ENCODE results near the gene RILP. TPM values are rescaled to one million over a fixed set of nuclear protein-coding genes. Genes with fewer than 3 reads are reported as not detected.

Gene RILP
- total and polyA plus RNA-seq, 10 of the 15 experiments (the other 5 are each of a cell fraction or from before 2014, with no cell fraction given) = 0.60 to 6.1 (median 3.3) TPM; not detected in 1

- TF ChIP-seq E4F1 (IDR thresholded peaks at IDR 0.05; ENCODE audit: borderline replicate concordance, partially characterized antibody) (no peak), ATF2 (IDR thresholded peaks at IDR 0.05; ENCODE audit: low read length) (no peak)
Observed at GRCh38 chr17:1629504-1630310, 20.0 kb downstream of the RILP start (continued).

GRCh38 chr17:1628856-1629503, 20.7 kb downstream of the RILP start:
- Histone ChIP-seq H3K79me2 (ENCODE audit: control insufficient read depth, insufficient read depth, low read length) (peaks cover 6% of the 10 kb centered on the region), H4K20me1 (ENCODE audit: control insufficient read depth, insufficient read depth) (no peaks in the 10 kb centered on the region), H3K4me2 (ENCODE audit: control insufficient read depth, insufficient read depth) (peak overlapping the region; percentile 100), H3K4me3 (peak overlapping the region; percentile 88), H2AFZ (ENCODE audit: control insufficient read depth, low read depth, low read length) (peak overlapping the region; percentile 79), H3K4me1 (ENCODE audit: control insufficient read depth, insufficient read depth, low read length) (peaks cover 42% of the 10 kb centered on the region), H3K9ac (ENCODE audit: control insufficient read depth, insufficient read depth, low read length) (peak overlapping the region; percentile 66), H3K27me3 (replicated peaks in 1 of 2; ENCODE audit: control insufficient read depth in 2 of 2, insufficient read depth in 2 of 2, low read length in 1 of 2) (no peaks in the 10 kb centered on the region), H3K9me3 (replicated peaks; ENCODE audit: control insufficient read depth, insufficient read depth, low read length) (no peaks in the 10 kb centered on the region), H3K36me3 (ENCODE audit: control insufficient read depth in 2 of 2, insufficient read depth in 2 of 2, low read length in 1 of 2) (no peaks in the 10 kb centered on the region), H3K27ac (ENCODE audit: control insufficient read depth, insufficient read depth) (peak overlapping the region; percentile 87)
- WGBS (ENCODE audit: insufficient coverage, insufficient replicate concordance, low lambda C conversion rate, missing lambda C conversion rate) = under 1% methylated on average over 18 of the region's 77 CpGs
- ChIA-PET POLR2A (interaction anchor here (0.9 to 6.0 kb wide), 8 partner anchors 13 to 267 kb away, joined by 3 to 56 read pairs (median 6); no protein-coding TSS in a partner anchor), CTCF (interaction anchor here (0.6 to 9.9 kb wide), 24 partner anchors 15 to 549 kb away, joined by 3 to 380 read pairs (median 8); partner anchors contain the start of genes INPP5K and RILP), SMC1A (ENCODE audit: uncharacterized antibody, unreplicated experiment) (interaction anchor here (0.6 to 5.4 kb wide), 12 partner anchors 22 to 268 kb away, joined by 3 to 107 read pairs (median 5); partner anchors contain the start of gene INPP5K), RAD21 (ENCODE audit: unreplicated experiment) (interaction anchor here (1.0 to 10.0 kb wide), 15 partner anchors 10 to 296 kb away, joined by 3 to 317 read pairs (median 6); partner anchors contain the start of genes INPP5K, PITPNA and RILP)
- ATAC-seq (peak; percentile 84), DNase-seq (ENCODE audit: low read depth, low spot score) (no peak), FAIRE-seq (peak; percentile 18)
- intact Hi-C loops (cut with micrococcal nuclease; ENCODE audit: unreplicated experiment) (loop anchor here (1.0 to 5.0 kb wide), 2 partner anchors 37 to 55 kb away; no protein-coding TSS in a partner anchor), in situ Hi-C loops (cut with MboI) (loop anchor here (10.0 kb wide), 1 partner anchor 54 kb away; no protein-coding TSS in a partner anchor)
- no TSS peak for BruUV-seq (replicated peaks)
- TF ChIP-seq CTCF (IDR thresholded peaks at IDR 0.05 in 2 of 3, conservative IDR thresholded peaks at IDR 0.05 in 1 of 3; ENCODE audit: control insufficient read depth in 2 of 3, extremely low read depth in 1 of 3, insufficient read depth in 1 of 3, low read depth in 3 of 3, low read length in 3 of 3) = peak in 2 of 3 experiments; percentile 30 to 51; a peak in 4 of 6 replicates
- 0 out of 2 replicates have a peak, but pooled peaks have one; percentile 50 for TF ChIP-seq TAF1 (IDR thresholded peaks at IDR 0.05; ENCODE audit: borderline replicate concordance, low read depth, low read length)
- peak; percentile 47 for TF ChIP-seq LARP7 (IDR thresholded peaks at IDR 0.05)
- peak; percentile 15; the same call in 1 of the 2 replicates for TF ChIP-seq RB1 (IDR thresholded peaks at IDR 0.05; ENCODE audit: borderline replicate concordance)
- TF ChIP-seq RELB (IDR thresholded peaks at IDR 0.05; ENCODE audit: low read depth) = no peak
- peak; percentile 72; the same call in 1 of the 2 replicates for TF ChIP-seq NFYB (IDR thresholded peaks at IDR 0.05; ENCODE audit: insufficient read depth, low read depth, low read length)
- peak; percentile 63 for TF ChIP-seq SMARCA5 (IDR thresholded peaks at IDR 0.05)
- peak; percentile 43 for TF ChIP-seq BACH1 (IDR thresholded peaks at IDR 0.05; ENCODE audit: borderline replicate concordance)
- TF ChIP-seq TCF12 (IDR thresholded peaks at IDR 0.05; ENCODE audit: low read depth, low read length) = 0 out of 2 replicates have a peak, but pooled peaks have one; percentile 49

Measured in GM12878 (cell line).